ENCODE measurements around the gene VWF. TPM values are rescaled to one million over a fixed set of nuclear protein-coding genes. Genes with fewer than 3 reads are reported as not detected.

Gene VWF
- total RNA-seq, 2 donors from 2014 or later, result 164 to 251 TPM

DNA sequence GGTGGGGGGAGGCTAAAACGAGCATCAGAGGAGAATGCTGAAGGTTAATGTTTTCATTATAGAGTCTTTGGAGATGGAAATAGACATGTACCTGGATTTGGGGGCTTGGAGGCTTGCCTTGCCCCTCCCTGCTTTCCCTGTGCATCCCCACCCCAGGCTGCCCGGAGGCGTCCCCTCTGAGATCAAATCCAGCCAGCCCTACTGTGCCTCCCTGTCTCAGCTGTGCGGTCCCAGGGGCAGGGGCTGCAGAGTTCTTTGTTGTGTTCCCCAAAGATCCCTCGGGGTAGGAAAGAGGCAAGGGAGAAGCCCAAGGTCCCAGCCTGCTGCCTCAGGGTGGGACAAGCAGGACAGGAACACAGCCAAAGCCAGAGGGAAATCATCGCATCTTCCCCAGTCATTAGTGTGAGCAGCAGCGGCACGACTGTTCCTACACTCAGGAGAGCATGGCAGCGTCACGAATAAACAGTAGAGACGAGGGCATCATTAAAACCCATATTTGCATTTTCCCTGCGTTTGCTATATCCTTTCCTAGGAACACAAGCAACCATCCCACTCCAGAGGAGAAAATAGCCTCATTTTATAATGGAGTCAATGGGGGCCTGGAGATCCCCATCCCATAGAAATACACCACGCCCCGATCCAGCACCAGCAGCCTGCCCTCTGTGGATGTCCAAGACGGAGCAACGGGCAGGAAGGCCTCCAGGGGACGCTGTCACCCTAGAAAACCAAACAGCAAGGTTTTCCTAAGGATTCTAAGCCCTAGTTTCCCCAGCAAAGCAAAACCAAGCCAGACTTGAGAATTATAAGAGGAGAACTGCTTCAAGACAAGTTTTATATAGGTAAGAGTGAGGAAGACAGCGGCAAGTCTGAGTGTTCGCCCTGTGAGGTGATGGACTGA lies 211.8 kb downstream of the VWF start:
- no peak for ATAC-seq (ENCODE audit: insufficient number of reproducible peaks, low FRiP score, low read depth)
- Histone ChIP-seq H3K4me3 (no peak overlapping the region), H3K9me3 (no peaks in the 10 kb centered on the region), H3K36me3 (no peaks in the 10 kb centered on the region), H3K27ac (no peak overlapping the region), H3K4me1 (ENCODE audit: control insufficient read depth in 1 of 2, low read depth in 2 of 2) (no peaks in the 10 kb centered on the region), H3K27me3 (replicated peaks; ENCODE audit: insufficient read depth) (no peaks in the 10 kb centered on the region)
- no peak for DNase-seq (ENCODE audit: low spot score)
- TF ChIP-seq, protein P1, sequence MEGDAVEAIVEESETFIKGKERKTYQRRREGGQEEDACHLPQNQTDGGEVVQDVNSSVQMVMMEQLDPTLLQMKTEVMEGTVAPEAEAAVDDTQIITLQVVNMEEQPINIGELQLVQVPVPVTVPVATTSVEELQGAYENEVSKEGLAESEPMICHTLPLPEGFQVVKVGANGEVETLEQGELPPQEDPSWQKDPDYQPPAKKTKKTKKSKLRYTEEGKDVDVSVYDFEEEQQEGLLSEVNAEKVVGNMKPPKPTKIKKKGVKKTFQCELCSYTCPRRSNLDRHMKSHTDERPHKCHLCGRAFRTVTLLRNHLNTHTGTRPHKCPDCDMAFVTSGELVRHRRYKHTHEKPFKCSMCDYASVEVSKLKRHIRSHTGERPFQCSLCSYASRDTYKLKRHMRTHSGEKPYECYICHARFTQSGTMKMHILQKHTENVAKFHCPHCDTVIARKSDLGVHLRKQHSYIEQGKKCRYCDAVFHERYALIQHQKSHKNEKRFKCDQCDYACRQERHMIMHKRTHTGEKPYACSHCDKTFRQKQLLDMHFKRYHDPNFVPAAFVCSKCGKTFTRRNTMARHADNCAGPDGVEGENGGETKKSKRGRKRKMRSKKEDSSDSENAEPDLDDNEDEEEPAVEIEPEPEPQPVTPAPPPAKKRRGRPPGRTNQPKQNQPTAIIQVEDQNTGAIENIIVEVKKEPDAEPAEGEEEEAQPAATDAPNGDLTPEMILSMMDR (IDR thresholded peaks at IDR 0.05), result no peak

DNA sequence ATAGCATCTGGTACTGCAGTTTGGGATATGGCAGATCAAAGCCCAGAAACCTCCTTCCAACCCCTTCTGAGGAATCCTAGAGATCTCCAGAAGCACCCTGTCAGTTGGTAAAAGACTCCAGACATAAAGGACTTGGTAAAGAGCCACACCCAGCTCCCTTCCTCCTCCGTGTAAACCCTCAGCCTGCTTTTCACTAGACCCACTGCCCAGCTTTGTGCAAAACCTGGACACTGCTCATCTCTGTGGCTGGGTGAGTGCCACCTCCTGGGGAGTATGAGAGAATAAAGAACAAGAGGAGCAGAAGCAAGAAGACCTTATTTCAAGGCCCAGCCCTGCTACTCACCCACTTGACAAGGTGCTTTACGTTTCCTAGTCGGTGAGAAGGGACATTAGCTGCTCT lies 212.5 kb downstream of the VWF start:
- Histone ChIP-seq H3K4me3 (no peak overlapping the region), H3K9me3 (no peaks in the 10 kb centered on the region), H3K4me1 (ENCODE audit: control insufficient read depth in 1 of 2, low read depth in 2 of 2) (no peaks in the 10 kb centered on the region), H3K27ac (no peak overlapping the region), H3K27me3 (replicated peaks; ENCODE audit: insufficient read depth) (no peaks in the 10 kb centered on the region), H3K36me3 (no peaks in the 10 kb centered on the region)
- no peak for ATAC-seq (ENCODE audit: insufficient number of reproducible peaks, low FRiP score, low read depth)
- DNase-seq (ENCODE audit: low spot score), result no peak
- TF ChIP-seq, protein P1 (IDR thresholded peaks at IDR 0.05), result no peak

DNA sequence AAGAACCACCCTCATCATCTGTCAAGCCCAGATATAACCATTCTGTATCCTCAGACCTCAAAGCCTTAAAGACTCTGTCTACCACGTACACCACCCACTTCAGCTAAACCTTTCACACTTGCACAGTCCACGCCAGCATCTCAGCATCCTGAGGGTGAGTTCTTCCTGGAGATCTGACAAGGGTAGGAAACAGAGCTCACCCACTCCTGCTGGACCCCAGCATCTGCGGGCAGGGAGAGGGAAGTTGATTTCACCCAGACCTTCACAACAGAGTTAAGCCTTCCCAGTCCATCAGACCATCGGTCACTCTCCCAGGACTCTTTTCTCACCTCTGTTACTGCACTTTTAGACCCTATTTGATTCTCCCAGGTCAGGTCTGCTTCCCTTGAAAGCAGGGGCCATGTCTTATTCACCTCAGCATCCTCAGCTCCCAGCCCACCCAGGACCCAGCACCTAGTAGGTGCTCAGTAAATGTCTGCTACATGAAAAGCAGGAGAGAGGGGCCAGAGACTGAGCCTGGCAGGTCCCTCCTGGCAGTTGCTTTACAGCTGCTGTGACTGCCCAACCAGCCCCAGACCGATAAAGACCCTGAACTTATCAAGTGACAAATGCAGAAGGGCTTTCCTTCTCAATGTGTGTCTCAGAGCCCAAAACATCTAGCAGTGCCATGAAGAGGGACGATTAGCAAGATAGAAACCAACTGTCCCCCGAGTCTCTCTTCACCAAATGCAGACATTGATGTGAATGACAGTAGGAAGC lies 213.5 kb downstream of the VWF start:
- Histone ChIP-seq H3K9me3 (no peaks in the 10 kb centered on the region), H3K27ac (no peak overlapping the region), H3K4me1 (ENCODE audit: control insufficient read depth in 1 of 2, low read depth in 2 of 2) (no peaks in the 10 kb centered on the region), H3K4me3 (no peak overlapping the region), H3K27me3 (replicated peaks; ENCODE audit: insufficient read depth) (no peaks in the 10 kb centered on the region), H3K36me3 (no peaks in the 10 kb centered on the region)
- DNase-seq (ENCODE audit: low spot score) (no peak), ATAC-seq (ENCODE audit: insufficient number of reproducible peaks, low FRiP score, low read depth) (no peak)
- TF ChIP-seq, protein P1 (IDR thresholded peaks at IDR 0.05), result no peak

DNA sequence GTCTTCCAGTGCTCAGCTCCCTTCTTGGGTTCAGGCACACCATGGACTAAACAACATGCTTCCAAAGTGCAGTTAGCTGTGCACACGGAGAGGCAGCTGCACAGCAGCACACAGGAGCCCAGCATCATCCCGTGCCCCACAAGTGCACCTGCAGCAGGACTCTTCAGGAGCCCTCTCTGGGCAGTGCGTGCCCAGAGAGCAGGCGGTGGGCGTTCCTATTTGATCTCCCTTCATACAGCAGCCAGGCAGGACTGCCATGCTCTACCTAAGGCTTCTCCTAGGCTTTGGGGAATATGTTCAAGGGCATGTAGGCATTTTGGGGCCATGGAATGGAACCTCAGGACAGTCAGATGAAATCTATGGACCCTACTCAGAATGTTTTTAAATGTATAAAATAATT lies 214.9 kb downstream of the VWF start:
- DNase-seq (ENCODE audit: low spot score) (no peak), ATAC-seq (ENCODE audit: insufficient number of reproducible peaks, low FRiP score, low read depth) (no peak)
- H3K27me3 ChIP-seq (replicated peaks; ENCODE audit: insufficient read depth), result no peaks in the 10 kb centered on the region
- H3K9me3 ChIP-seq, result no peaks in the 10 kb centered on the region
- TF ChIP-seq, protein P1 (IDR thresholded peaks at IDR 0.05), result no peak
- no peaks in the 10 kb centered on the region for H3K4me1 ChIP-seq (ENCODE audit: control insufficient read depth in 1 of 2, low read depth in 2 of 2)
- H3K27ac ChIP-seq, result no peak overlapping the region
- H3K4me3 ChIP-seq, result no peak overlapping the region
- H3K36me3 ChIP-seq, result no peaks in the 10 kb centered on the region

DNA sequence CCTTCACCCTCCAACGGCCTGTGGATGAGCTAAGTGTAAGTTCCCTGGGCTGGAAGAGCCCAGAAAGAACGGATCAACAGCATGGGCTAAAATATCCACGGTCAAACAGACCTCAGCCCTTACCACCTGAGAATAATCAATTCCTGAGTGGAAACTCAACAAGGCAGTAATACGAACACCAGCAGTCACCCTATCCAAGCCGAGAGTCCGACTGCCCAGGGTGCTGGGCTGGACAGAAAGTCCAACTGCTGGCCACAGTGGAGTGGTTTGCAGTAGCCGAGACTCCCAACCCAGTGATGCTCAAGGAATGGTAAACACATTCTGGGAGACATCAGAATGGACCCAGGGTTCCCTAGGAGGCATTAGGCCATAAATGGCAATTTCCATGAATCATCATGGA lies 216.2 kb downstream of the VWF start:
- Histone ChIP-seq H3K4me1 (ENCODE audit: control insufficient read depth in 1 of 2, low read depth in 2 of 2) (no peaks in the 10 kb centered on the region), H3K27me3 (replicated peaks; ENCODE audit: insufficient read depth) (no peaks in the 10 kb centered on the region), H3K27ac (no peak overlapping the region), H3K4me3 (no peak overlapping the region), H3K9me3 (no peaks in the 10 kb centered on the region), H3K36me3 (no peaks in the 10 kb centered on the region)
- TF ChIP-seq, protein P1 (IDR thresholded peaks at IDR 0.05), result no peak
- ATAC-seq (ENCODE audit: insufficient number of reproducible peaks, low FRiP score, low read depth) (no peak), DNase-seq (ENCODE audit: low spot score) (no peak)
